HepG2 (cell line): Measurements from ENCODE around the gene PRMT5. TPM values are rescaled to one million over a fixed set of nuclear protein-coding genes. Genes with fewer than 3 reads are reported as not detected.
A peak's percentile ranks its signal among the peaks of the same experiment; 100 is the strongest.

Source experiments
- ATAC-seq: fragments of 200-7000 bp; cut with Tn5 transposase; 3 replicates; pipeline ENCODE4 v1.9.1; 2020; ENCODE audit warnings: mild to moderate bottlenecking, moderate library complexity
- BruUV-seq: library from RNA; stranded (reverse); fragments of 400-500 nt; replicated peaks from 2 replicates; lab custom pipeline; 2021; lab: Mats Ljungman, UMichigan
- CTCF ChIA-PET: fragments of 300-600 bp; formaldehyde crosslinking; extraction: SDS; loops from one replicate; lab custom pipeline; 2021; ENCODE audit warnings: low total read pairs, inconsistent platforms, low intra/inter-chr PET ratio; lab: Yijun Ruan, JAX
- POLR2A ChIA-PET: fragments of 350-600 bp; sonication (Branson Sonifier 250); formaldehyde crosslinking; loops from one replicate; lab custom pipeline; 2020; ENCODE audit warnings: antibody characterized with exemption, inconsistent platforms; lab: Yijun Ruan, JAX
- DNase-seq: peaks from one replicate; pipeline ENCODE4 v3.0.0-alpha.2; 2015; ENCODE audit warnings: low spot score
- FAIRE-seq: peaks from 3 replicates; lab custom pipeline; 2011; peaks lifted over from hg19 to GRCh38; lab: Jason Lieb, UNC
- H2AFZ ChIP-seq: one replicate; pipeline ENCODE4 v1.6.1; 2011; ENCODE audit warnings: low read length, inconsistent platforms
- H3K27ac ChIP-seq: fragments of 300-600 bp; 3 replicates; pipeline ENCODE4 v1.8.0; 2011; ENCODE audit warnings: mixed run types, mild to moderate bottlenecking, mixed read lengths, low read length, inconsistent platforms; ENCODE audit not compliant: insufficient read depth; ENCODE audit errors: extremely low read length
- H3K27me3 ChIP-seq, 2 experiments: fragments of 200-600 bp in 1 of 2; 2 replicates in 1 of 2; 3 replicates in 1 of 2; pipeline versions ENCODE4 v1.6.0 to v1.8.0; 2011; ENCODE audit warnings: low read length in 2 of 2, mild to moderate bottlenecking in 2 of 2, moderate library complexity in 2 of 2, inconsistent platforms in 1 of 2; ENCODE audit not compliant: insufficient read depth in 2 of 2, control insufficient read depth in 1 of 2
- H3K36me3 ChIP-seq, 2 experiments: fragments of 200-600 bp in 1 of 2; replicated peaks in 1 of 2; 2 replicates in 1 of 2; 3 replicates in 1 of 2; pipeline versions ENCODE4 v1.5.1 to v1.8.0; 2011; ENCODE audit warnings: low read length in 2 of 2, inconsistent platforms in 1 of 2; ENCODE audit not compliant: insufficient read depth in 2 of 2, control insufficient read depth in 1 of 2
- H3K4me1 ChIP-seq: 2 replicates; pipeline ENCODE4 v1.5.1; 2012; ENCODE audit warnings: low read length, inconsistent platforms; ENCODE audit not compliant: insufficient read depth
- H3K4me2 ChIP-seq: 2 replicates; pipeline ENCODE4 v1.6.0; 2011; ENCODE audit warnings: low read depth, low read length, inconsistent platforms
- H3K4me3 ChIP-seq, 3 experiments: fragments of 200-600 bp in 1 of 3; sonication (generic), shearing (Covaris generic) in 1 of 3; replicated peaks in 1 of 3; 2 replicates each; pipeline ENCODE4 v1.5.1; 2011 to 2016; ENCODE audit warnings: low read length in 3 of 3, inconsistent platforms in 2 of 3, low read depth in 2 of 3, mild to moderate bottlenecking in 2 of 3, control low read depth in 1 of 3, mixed read lengths in 1 of 3; ENCODE audit not compliant: insufficient read depth in 1 of 3
- H3K79me2 ChIP-seq: one replicate; pipeline ENCODE4 v1.6.1; 2011; ENCODE audit warnings: low read length, inconsistent platforms; ENCODE audit not compliant: insufficient read depth
- H3K9ac ChIP-seq: 2 replicates; pipeline ENCODE4 v1.6.0; 2011; ENCODE audit warnings: mild to moderate bottlenecking, low read depth, low read length, inconsistent platforms; ENCODE audit not compliant: insufficient read depth
- H3K9me3 ChIP-seq: 2 replicates; pipeline ENCODE4 v1.5.1; 2012; ENCODE audit warnings: mild to moderate bottlenecking, low read length
- H4K20me1 ChIP-seq: 2 replicates; pipeline ENCODE4 v1.6.0; 2011; ENCODE audit warnings: inconsistent platforms, mild to moderate bottlenecking, low read length, moderate library complexity; ENCODE audit not compliant: insufficient read depth
- BORCS8-MEF2B ChIP-seq: sonication (generic); formaldehyde crosslinking; IDR thresholded peaks from 2 replicates; pipeline ENCODE4 v1.8.0; 2022; ENCODE audit warnings: mild to moderate bottlenecking, missing genetic modification reagents
- CEBPB ChIP-seq: IDR thresholded peaks from 2 replicates; pipeline ENCODE4 v1.6.1; 2011; ENCODE audit warnings: low read depth, low read length, improper control_type of control experiment, borderline replicate concordance
- CHD4 ChIP-seq: fragments of 200-600 bp; sonication (generic); IDR thresholded peaks from 2 replicates; pipeline ENCODE4 v1.7.0; 2017; ENCODE audit warnings: mild to moderate bottlenecking, low read length, borderline replicate concordance
- DNMT1 ChIP-seq: sonication (generic); formaldehyde crosslinking; IDR thresholded peaks from 2 replicates; pipeline ENCODE4 v1.5.1; 2020; ENCODE audit warnings: mild to moderate bottlenecking, missing genetic modification reagents
- FOXO4 ChIP-seq: sonication (generic); formaldehyde crosslinking; conservative IDR thresholded peaks from 2 replicates; pipeline ENCODE4 v1.8.1; 2023; ENCODE audit warnings: missing genetic modification reagents
- LRRFIP1 ChIP-seq: sonication (generic); formaldehyde crosslinking; conservative IDR thresholded peaks from 2 replicates; pipeline ENCODE4 v1.4.0; 2020; ENCODE audit warnings: missing genetic modification reagents
- TBX3 ChIP-seq: fragments of 450-650 bp; IDR thresholded peaks from 2 replicates; pipeline ENCODE4 v1.6.1; 2017; ENCODE audit warnings: antibody characterized with exemption, mild to moderate bottlenecking, inconsistent platforms, borderline replicate concordance
- THAP11 ChIP-seq: IDR thresholded peaks from 2 replicates; pipeline ENCODE4 v1.6.1; 2016; ENCODE audit warnings: missing biosample characterization, missing genetic modification reagents
- YY1 ChIP-seq: IDR thresholded peaks from 2 replicates; pipeline ENCODE4 v1.6.1; 2011; ENCODE audit warnings: low read length, low read depth, moderate library complexity, mild to moderate bottlenecking; ENCODE audit not compliant: insufficient read depth, insufficient replicate concordance
- ZBTB26 ChIP-seq: IDR thresholded peaks from 2 replicates; pipeline ENCODE4 v1.6.1; 2016; ENCODE audit warnings: missing compliant biosample characterization, missing genetic modification reagents, borderline replicate concordance
- ZGPAT ChIP-seq: IDR thresholded peaks from 2 replicates; pipeline ENCODE4 v1.6.1; 2016; ENCODE audit warnings: mild to moderate bottlenecking
- ZHX1 ChIP-seq: sonication (generic); formaldehyde crosslinking; IDR thresholded peaks from 2 replicates; pipeline ENCODE4 v1.8.1; 2022; ENCODE audit warnings: low read depth, mild to moderate bottlenecking, missing genetic modification reagents
- ZNF7 ChIP-seq: IDR thresholded peaks from 2 replicates; pipeline ENCODE4 v1.6.1; 2016; ENCODE audit warnings: missing biosample characterization, missing genetic modification reagents
- ZNF724P ChIP-seq: sonication (generic); formaldehyde crosslinking; IDR thresholded peaks from 2 replicates; pipeline ENCODE4 v1.8.0; 2022; ENCODE audit warnings: missing genetic modification reagents, borderline replicate concordance
- ZNF839 ChIP-seq: sonication (generic); formaldehyde crosslinking; IDR thresholded peaks from 2 replicates; pipeline ENCODE4 v1.4.0; 2020; ENCODE audit warnings: missing genetic modification reagents, mild to moderate bottlenecking, borderline replicate concordance
- WGBS: methylation state at CpG from one replicate; pipeline ENCODE4 v1.1.6; 2017; ENCODE audit warnings: low lambda C conversion rate; 5-methylcytosine and 5-hydroxymethylcytosine counted together
- in situ Hi-C: cut with HindIII; loops from 2 replicates; pipeline ENCODE4 v1.10.0; 2017; ENCODE audit warnings: low pct_unique_long_range_greater_than_20kb; ENCODE audit not compliant: extremely low pct_ligation_motif_present
- intact Hi-C: fragments of 100-400 bp; cut with micrococcal nuclease; formaldehyde crosslinking; loops from one replicate; pipeline ENCODE4 v1.10.0; 2022; ENCODE audit not compliant: unreplicated experiment
- polyA plus RNA-seq, 8 experiments: library from polyadenylated mRNA; depleted of rRNA in 3 of 8; stranded (reverse) in 7 of 8; unstranded in 1 of 8; fragments of >200 nt; fragmentation: Illumina TruSeq in 4 of 8; extraction: Trizol in 4 of 8; gene quantifications; 2 replicates each; pipeline versions ENCODE4 v1.2.1 to v1.2.3, GENCODE V29; 2011 to 2016; ENCODE audit warnings: low read depth in 4 of 8, missing spikeins in 1 of 8, mixed read lengths in 1 of 8; ENCODE audit not compliant: insufficient read depth in 1 of 8
- total RNA-seq, 5 experiments: library from RNA; depleted of rRNA; stranded (reverse); fragments of >200 nt; fragmentation: Illumina TruSeq; extraction: Trizol; gene quantifications; 2 replicates each; pipeline ENCODE4 v1.2.3, GENCODE V29; 2016; ENCODE audit warnings: low read depth in 1 of 5

PRMT5 gene
- total and polyA plus RNA-seq, 2 of the 13 experiments (the other 11 are each of a cell fraction or from before 2014, with no cell fraction given), result 210 to 354 TPM

GRCh38 chr14:22908601-22909000 is 20.6 kb downstream of the PRMT5 start:
- H4K20me1 ChIP-seq, result no peaks in the 10 kb centered on the region
- in situ Hi-C loops, result no loop called here
- no peak for TF ChIP-seq TBX3
- no peak for TF ChIP-seq LRRFIP1 (CRISPR knock-in tag)
- no peak for TF ChIP-seq BORCS8-MEF2B (CRISPR knock-in tag)
- TF ChIP-seq ZHX1 (CRISPR knock-in tag), result 0 out of 2 replicates have a peak, but pooled peaks have one; percentile 47
- TF ChIP-seq YY1, result no peak
- TF ChIP-seq CEBPB, result peak; percentile 97
- no peak for TF ChIP-seq CHD4
- TF ChIP-seq ZBTB26, result no peak
- TF ChIP-seq ZNF7, result no peak
- TF ChIP-seq DNMT1 (CRISPR knock-in tag), result no peak
- TF ChIP-seq ZNF724P (CRISPR knock-in tag), result no peak
- TF ChIP-seq ZGPAT, result no peak
- TF ChIP-seq THAP11, result no peak
- TF ChIP-seq ZNF839 (CRISPR knock-in tag), result no peak
- TF ChIP-seq FOXO4 (CRISPR knock-in tag), result 0 out of 2 replicates have a peak, but pooled peaks have one; percentile 39

More at GRCh38 chr14:22908601-22909000, 20.6 kb downstream of the PRMT5 start:
- ATAC-seq, result peak; percentile 20; the same call in 1 of the 3 replicates
- no TSS peak for BruUV-seq
- intact Hi-C loops, result no loop called here
- Histone ChIP-seq H3K36me3 (no peaks in the 10 kb centered on the region), H3K9me3 (no peaks in the 10 kb centered on the region), H3K4me3 (no peak overlapping the region), H3K27me3 (no peaks in the 10 kb centered on the region), H3K79me2 (no peaks in the 10 kb centered on the region), H3K9ac (no peak overlapping the region), H3K4me1 (peaks cover 18% of the 10 kb centered on the region), H3K27ac (no peak overlapping the region), H3K4me2 (0 out of 2 replicates have a peak overlapping the region, but pooled peaks have one; percentile 5), H2AFZ (no peak overlapping the region)
- 69% methylated on average over 8 of the region's 8 CpGs for WGBS
- no peak for FAIRE-seq
- ChIA-PET CTCF (no interaction called here), POLR2A (no interaction called here)
- DNase-seq, result no peak
